ENCODE data around the gene MOB1B.

DNA sequence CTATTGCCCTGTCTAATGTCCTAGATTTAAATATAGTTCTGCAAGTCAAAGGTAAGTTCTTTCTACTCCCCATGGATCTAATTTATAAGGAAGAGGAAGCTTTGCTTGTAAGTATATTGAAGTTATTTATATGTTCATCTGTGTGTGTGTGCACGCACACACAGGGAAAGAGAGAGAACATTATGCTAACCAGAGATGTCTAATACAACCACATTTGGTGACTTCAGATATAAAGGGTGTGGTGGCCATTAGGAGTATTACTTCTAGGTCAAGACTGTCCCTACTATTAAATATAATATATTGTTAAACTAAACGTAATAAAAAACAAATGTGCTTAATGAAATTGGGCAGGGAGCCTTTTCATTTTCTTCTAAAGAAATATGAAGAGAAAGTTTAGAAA is 95.4 kb downstream of the MOB1B start:
- TF ChIP-seq, protein P1, sequence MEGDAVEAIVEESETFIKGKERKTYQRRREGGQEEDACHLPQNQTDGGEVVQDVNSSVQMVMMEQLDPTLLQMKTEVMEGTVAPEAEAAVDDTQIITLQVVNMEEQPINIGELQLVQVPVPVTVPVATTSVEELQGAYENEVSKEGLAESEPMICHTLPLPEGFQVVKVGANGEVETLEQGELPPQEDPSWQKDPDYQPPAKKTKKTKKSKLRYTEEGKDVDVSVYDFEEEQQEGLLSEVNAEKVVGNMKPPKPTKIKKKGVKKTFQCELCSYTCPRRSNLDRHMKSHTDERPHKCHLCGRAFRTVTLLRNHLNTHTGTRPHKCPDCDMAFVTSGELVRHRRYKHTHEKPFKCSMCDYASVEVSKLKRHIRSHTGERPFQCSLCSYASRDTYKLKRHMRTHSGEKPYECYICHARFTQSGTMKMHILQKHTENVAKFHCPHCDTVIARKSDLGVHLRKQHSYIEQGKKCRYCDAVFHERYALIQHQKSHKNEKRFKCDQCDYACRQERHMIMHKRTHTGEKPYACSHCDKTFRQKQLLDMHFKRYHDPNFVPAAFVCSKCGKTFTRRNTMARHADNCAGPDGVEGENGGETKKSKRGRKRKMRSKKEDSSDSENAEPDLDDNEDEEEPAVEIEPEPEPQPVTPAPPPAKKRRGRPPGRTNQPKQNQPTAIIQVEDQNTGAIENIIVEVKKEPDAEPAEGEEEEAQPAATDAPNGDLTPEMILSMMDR (IDR thresholded peaks at IDR 0.05; ENCODE audit: insufficient read depth, low read length, poor library complexity, severe bottlenecking) = no peak
- TF ChIP-seq EZH2phosphoT487 (conservative IDR thresholded peaks at IDR 0.05; ENCODE audit: low read length) = no peak

Measured in SU-DHL-6 (cell line).